Endothelial cell of umbilical vein (primary cell): ENCODE data around the gene GSTO2.

ENCODE experiments used
- CTCF ChIP-seq, 2 donors: IDR thresholded peaks; 1 replicate in 1 of 2; 2 replicates in 1 of 2; pipeline ENCODE4 v1.5.1; 2011; ENCODE audit warnings: low read length in 2 of 2, mild to moderate bottlenecking in 2 of 2, moderate library complexity in 2 of 2, control low read depth in 1 of 2, inconsistent platforms in 1 of 2, low read depth in 1 of 2; ENCODE audit not compliant: insufficient read depth in 1 of 2; ENCODE audit errors: extremely low read depth in 1 of 2
- EZH2 ChIP-seq: IDR thresholded peaks from 2 replicates; pipeline ENCODE4 v1.6.1; 2012; ENCODE audit warnings: borderline replicate concordance, low read depth, mild to moderate bottlenecking, moderate library complexity, low read length, inconsistent platforms; ENCODE audit not compliant: severe bottlenecking
- POLR2A ChIP-seq: IDR thresholded peaks from 2 replicates; pipeline ENCODE4 v1.6.1; 2012; ENCODE audit warnings: low read depth, mild to moderate bottlenecking, control low read depth, low read length

- TF ChIP-seq CTCF (IDR thresholded peaks at IDR 0.05; ENCODE audit: extremely low read depth in 1 of 2, insufficient read depth in 1 of 2, low read depth in 1 of 2, low read length in 2 of 2) (no peak), POLR2A (no peak), EZH2 (no peak)
These were observed 36.3 kb upstream of the GSTO2 start for GRCh38 chr10:104232613-104233102.
